Middle frontal gyrus (tissue), 1 donor: Measurements from ENCODE around the gene DNAJB2.
A peak's percentile ranks its signal among the peaks of the same experiment; 100 is the strongest.
"Not testable (repeated sequence)": the region's sequence is repeated elsewhere in the genome, so short reads cannot be mapped to it uniquely, and the experiment has no call there.

Experiments used
- DNase-seq: peaks from one replicate; pipeline ENCODE4 v3.0.0-alpha.2; 2015; ENCODE audit warnings: low spot score; ENCODE audit errors: extremely low spot score

The DNAJB2 gene

DNA sequence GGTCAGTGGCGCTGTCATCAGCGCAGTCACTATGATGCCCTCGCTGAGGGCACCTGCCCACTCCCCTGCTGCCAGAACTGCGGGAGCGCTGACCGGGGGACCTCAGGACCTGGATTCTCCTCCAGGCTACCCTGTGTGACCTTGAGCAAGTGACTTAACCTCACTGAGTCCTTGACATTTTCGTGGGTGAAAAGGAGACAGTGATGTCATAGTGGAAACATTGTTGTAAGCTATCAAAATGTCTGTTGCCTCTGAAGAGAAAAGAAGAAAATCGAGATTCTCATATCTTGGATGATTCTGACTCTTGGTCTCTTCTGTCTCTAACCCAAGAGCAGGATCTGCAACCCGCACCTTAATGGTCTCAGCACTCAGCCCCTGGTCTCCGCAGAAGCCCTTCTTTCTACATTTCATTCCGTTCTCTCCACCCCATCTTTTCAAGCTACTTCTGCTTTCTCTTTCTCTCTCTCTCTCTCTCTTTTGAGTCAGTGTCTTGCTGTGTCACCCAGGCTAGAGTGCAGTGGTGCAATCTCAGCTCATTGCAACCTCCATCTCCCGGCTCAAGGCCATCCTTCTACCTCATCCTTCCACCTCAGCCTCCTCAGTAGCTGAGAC is 24.5 kb upstream of the DNAJB2 start:
- DNase-seq = no peak

DNA sequence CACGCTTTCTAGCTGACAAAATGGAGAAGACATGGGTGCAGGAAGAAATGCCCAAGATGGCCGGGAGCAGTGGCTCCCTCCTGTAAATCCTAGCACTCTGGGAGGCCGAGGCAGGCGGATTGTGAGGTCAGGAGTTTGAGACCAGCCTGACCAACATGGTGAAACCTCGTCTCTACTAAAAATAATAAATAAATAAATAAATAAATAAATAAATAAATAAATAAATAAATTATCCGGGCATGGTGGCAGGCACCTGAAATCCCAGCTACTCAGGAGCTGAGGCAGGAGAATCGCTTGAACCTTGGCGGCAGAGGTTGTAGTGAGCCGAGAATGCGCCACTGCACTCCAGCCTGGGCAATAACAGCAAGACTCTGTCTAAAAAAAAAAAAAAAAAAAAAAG is 20.2 kb upstream of the DNAJB2 start:
- not testable (repeated sequence) for DNase-seq

GRCh38 chr2:219261024-219261855 is 17.9 kb upstream of the DNAJB2 start:
- DNase-seq = no peak

DNA sequence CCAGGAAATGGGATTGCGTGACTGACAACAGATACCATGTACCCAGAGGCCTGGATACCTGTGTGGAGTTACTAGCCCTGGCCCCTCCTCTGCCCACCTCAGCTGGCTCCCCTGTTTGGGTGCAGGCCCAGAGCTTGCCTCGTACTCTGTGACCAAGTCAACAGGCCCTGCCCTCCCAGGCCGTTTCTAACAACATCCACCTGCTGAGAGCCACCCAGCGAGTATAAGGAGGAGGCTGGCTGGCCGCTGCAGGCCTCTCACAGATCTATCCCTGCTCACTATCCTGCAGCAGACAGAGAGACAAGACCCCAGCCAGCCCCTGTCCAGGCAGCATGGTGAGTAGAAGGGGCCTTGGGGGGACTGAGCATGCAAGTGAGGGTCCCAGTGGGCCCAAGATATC is 12.9 kb upstream of the DNAJB2 start:
- DNase-seq = no peak

GRCh38 chr2:219266886-219267285 is 12.3 kb upstream of the DNAJB2 start:
- DNase-seq = no peak

- DNase-seq = no peak
Measured at GRCh38 chr2:219268294-219268693, 10.9 kb upstream of the DNAJB2 start.

GRCh38 chr2:219269362-219270054 is 9.7 kb upstream of the DNAJB2 start:
- no peak for DNase-seq

- DNase-seq = no peak
Measured at GRCh38 chr2:219270055-219270372, 9.2 kb upstream of the DNAJB2 start.

DNA sequence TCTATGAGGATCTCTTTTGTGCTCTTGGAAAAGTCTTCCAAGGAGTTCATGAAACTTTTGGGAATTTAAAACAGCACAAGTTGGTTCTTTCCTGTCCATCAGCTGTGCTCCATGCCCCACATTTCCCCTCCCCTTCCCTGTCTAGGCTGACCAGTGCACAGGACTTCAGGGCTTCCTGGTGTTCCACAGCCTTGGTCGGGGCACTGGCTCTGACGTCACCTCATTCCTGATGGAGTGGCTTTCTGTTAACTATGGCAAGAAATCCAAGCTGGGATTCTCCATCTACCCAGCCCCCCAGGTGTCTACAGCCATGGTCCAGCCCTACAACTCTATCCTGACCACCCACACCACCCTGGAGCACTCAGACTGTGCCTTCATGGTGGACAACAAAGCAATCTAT is 8.1 kb upstream of the DNAJB2 start:
- no peak for DNase-seq

- no peak for DNase-seq
Measured at GRCh38 chr2:219272356-219272755, 6.8 kb upstream of the DNAJB2 start.

DNA sequence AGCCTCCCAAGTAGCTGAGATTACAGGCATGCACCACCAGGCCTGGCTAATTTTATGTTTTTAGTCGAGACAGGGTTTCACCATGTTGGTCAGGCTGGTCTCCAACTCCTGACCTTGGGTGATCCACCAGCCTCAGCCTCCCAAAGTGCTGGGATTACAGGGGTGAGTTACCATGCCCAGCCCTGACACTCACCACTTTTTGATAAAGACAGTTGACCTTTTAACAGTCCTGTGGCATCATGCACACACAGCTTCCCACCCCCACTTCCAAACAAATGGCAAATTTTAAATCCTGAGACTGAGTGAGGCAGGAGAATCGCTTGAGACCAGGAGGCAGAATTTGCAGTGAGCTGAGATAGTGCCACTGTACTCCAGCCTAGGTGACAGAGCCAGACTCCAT is 6.2 kb upstream of the DNAJB2 start:
- DNase-seq = no peak

- no peak for DNase-seq
Measured at GRCh38 chr2:219273937-219274336, 5.2 kb upstream of the DNAJB2 start.

DNA sequence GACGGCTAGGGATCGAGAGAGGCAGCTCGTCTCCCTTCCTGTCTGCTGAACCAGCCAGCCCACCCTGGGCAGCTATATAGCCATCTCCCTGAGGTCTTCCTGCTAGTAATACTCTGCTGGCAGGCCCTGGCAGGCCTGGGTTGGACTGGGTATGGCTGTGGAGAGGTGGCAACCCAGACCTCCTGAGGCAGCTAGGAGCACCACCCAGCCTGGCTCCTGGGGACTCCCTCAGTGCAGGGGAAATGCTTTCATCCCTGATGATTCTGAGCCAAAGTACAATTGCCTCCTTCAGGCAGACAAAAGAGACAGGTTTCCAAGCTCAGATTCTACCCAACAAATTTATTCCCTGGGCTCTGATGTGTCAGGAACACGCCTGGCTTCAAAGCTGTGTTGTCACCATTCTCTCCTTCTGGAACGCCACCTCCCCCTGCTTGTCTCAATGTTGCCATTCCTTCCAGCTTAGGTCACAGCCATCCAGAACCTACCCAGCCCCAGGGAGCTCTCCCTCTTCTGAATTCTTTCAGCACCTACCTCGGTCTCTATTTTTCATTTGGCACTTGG is 4.7 kb upstream of the DNAJB2 start:
- DNase-seq = no peak

DNA sequence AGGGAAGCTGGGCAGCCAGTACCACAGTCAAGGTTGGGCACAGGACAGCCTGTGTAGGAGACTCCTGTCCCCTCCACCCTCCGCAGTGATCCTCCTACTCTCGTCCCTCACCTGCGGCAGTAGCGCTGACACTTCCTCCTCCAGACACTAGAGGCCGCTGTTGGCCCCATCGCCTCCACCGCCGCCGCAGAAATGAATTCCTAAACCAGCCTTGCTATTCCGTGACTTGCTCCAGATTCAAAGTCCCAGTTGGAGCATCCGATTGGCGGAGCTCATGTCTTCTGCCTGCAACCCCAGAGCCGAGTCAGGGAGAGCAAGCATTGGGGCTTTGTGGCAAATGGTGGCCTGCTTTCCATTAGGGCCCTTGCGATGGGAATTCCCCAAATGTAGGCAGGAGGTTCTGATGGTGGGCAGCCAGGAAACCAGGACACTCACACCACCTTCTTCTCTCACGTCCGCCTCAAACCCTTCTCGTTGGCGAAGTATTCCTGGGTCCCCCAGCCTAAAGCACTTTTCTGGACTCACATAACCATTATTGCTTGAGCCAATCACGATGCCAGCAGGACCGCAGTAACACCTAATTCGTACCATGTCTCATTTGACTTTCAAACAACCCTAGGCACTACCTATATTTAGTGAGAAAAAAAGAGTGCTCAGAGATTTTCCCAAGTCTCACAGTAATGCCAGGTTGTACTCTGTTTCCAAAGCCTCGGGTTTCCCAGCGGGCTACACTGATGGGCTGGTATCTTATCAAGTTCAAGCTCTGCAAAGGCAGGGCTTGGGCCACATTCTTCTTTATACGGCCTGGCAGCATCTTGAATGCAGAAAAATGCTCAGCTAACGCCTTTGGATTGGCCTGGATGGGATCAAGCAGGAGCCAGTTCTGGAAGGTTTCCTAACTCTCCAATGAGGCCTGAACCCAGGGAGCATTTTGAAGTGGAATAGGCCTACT is 1.2 kb upstream of the DNAJB2 start:
- DNase-seq = peak; percentile 73

GRCh38 chr2:219278655-219279150 is 463 bp upstream of the DNAJB2 start:
- no peak for DNase-seq

DNA sequence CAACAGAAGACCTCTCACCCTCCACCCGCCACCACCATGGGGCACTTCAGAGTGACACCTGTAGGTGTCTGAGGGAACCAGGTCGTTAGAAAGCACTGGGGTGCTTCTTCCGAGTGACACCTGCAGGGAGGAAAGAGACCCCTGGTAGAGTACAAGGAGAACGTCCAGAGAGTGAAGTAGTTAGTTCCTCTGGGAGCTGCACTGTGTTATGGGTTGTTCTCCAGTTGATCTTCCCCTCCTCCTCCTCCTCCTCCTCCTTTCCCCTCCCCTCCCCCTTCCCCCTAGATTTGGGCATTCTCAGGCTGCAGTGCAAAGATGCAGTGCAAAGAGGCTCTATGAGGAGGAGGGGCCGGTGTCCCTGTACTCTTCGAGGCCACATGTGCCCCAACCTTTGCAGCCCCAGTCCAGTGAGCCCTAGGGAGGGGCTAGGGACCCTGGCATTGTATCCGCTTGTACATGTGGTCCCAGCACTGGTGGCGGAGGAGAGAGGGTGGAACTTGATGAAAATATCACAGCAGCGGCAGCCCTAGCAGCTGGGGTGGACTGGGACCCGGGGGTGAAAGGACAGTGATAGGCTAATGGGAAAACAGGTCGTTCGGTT is 850 bp downstream of the DNAJB2 start:
- no peak for DNase-seq

DNA sequence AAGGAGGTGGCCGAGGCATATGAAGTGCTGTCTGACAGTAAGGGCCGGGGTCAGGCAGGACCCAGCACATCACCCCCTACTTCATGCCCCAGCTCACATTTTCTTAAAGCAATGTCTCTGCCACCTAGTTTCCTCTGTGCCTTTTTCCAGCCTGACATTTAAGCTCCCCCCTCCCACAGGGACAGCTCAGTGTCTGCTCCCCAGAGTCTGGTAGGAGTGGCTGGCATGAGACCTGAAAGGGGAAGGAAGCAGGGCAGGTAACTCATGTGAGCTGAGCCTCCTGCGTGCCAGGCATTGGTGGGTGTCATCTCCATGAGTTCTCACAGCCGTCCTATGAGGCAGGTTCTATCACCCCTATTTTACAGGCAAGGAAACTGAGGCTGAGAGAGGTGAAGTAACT is 1.5 kb downstream of the DNAJB2 start:
- no peak for DNase-seq

DNA sequence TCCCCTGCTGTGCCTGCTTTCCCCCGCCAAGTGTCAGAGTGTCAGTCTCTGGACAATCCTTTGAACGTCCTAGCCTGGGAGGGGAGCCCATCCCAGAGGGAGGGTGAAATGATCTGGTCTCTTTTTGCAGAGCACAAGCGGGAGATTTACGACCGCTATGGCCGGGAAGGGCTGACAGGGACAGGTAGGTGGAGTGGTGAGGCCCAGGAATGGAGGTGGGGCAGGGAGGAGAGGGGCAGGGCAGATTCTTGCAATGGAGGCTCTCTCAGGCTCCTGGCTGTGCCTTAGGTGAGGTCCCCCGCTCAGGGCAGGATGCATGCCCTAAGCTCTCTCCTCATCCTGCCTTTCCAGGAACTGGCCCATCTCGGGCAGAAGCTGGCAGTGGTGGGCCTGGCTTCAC is 2.4 kb downstream of the DNAJB2 start:
- DNase-seq = no peak

GRCh38 chr2:219282375-219282774 is 3.2 kb downstream of the DNAJB2 start:
- no peak for DNase-seq

DNA sequence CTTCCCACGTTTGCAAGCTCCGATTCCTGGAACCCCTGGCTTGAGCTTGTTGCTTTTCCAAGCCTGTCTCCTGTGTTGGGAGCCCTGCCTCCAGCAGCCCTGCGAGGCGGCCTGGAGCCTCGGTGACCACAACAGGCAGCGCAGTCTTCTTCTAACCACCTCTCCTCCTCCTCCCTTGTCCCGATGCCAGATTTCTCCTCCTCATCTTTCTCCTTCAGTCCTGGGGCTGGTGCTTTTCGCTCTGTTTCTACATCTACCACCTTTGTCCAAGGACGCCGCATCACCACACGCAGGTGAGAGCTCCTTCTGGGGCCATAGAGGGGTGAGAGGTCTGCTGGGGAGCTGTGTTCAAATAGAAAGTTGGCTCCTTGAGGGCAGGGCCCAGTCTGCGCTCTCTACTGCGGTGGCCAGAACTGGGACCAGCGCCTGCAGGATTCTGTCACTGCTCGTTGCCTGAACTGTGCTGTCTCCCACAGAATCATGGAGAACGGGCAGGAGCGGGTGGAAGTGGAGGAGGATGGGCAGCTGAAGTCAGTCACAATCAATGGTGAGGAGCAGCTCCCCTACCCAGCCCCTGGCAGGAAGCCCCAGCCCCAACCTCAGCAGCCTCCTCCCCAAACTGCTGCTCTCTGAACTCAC is 3.9 kb downstream of the DNAJB2 start:
- DNase-seq = no peak
